Aorta (tissue), 5 donors: ENCODE results near the gene TEK. TPM values are rescaled to one million over a fixed set of nuclear protein-coding genes. Genes with fewer than 3 reads are reported as not detected.

Source experiments
- ATAC-seq: fragments of 200-7000 bp; cut with Tn5 transposase; one replicate; pipeline ENCODE4 v1.9.1; 2022; ENCODE audit warnings: moderate library complexity; ENCODE audit not compliant: low FRiP score
- DNase-seq, 2 donors: peaks; one replicate each; pipeline ENCODE4 v3.0.0-alpha.2; 2020
- H3K27ac ChIP-seq, 2 donors: one replicate each; pipeline ENCODE4 v1.5.1; 2013; ENCODE audit warnings: low read length in 2 of 2, mild to moderate bottlenecking in 2 of 2, moderate library complexity in 2 of 2, control low read depth in 1 of 2, inconsistent platforms in 1 of 2, low read depth in 1 of 2
- H3K27me3 ChIP-seq, 2 donors: one replicate each; pipeline ENCODE4 v1.6.1; 2013; ENCODE audit warnings: control low read depth in 1 of 2, low read length in 1 of 2, mild to moderate bottlenecking in 1 of 2, moderate library complexity in 1 of 2; ENCODE audit not compliant: insufficient read depth in 2 of 2, control insufficient read depth in 1 of 2
- H3K36me3 ChIP-seq, 2 donors: one replicate each; pipeline ENCODE4 v1.6.1; 2013; ENCODE audit warnings: control low read depth in 1 of 2, low read length in 1 of 2, mild to moderate bottlenecking in 1 of 2; ENCODE audit not compliant: insufficient read depth in 2 of 2, control insufficient read depth in 1 of 2
- H3K4me1 ChIP-seq, 2 donors: one replicate each; pipeline ENCODE4 v1.6.1; 2013; ENCODE audit warnings: low read length in 2 of 2, control low read depth in 1 of 2, mild to moderate bottlenecking in 1 of 2, moderate library complexity in 1 of 2; ENCODE audit not compliant: insufficient read depth in 2 of 2, control insufficient read depth in 1 of 2
- H3K4me3 ChIP-seq, 2 donors: one replicate each; pipeline ENCODE4 v1.5.1; 2013; ENCODE audit warnings: low read length in 2 of 2, control low read depth in 1 of 2, mild to moderate bottlenecking in 1 of 2
- H3K9me3 ChIP-seq: one replicate; pipeline ENCODE4 v1.6.1; 2013; ENCODE audit warnings: mild to moderate bottlenecking, low read length; ENCODE audit not compliant: control insufficient read depth
- WGBS, 2 donors: extraction: QIAGEN DNeasy Blood & Tissue Kit; methylation state at CpG; one replicate each; pipeline ENCODE4 v1.1.7; 2013; 5-methylcytosine and 5-hydroxymethylcytosine counted together
- intact Hi-C, 2 donors: fragments of 100-400 bp; cut with DNase I; formaldehyde crosslinking; loops; one replicate each; pipeline versions ENCODE4 v1.14.2 to v1.15.0; 2022
- polyA plus RNA-seq, 2 donors: library from polyadenylated mRNA; stranded (reverse); fragments of 200-250 nt; gene quantifications; one replicate each; pipeline ENCODE4 v1.2.3, GENCODE V29; 2013
- total RNA-seq, 2 donors: library from RNA; stranded (reverse); fragmentation: NEBNext Ultra II Directional; extraction: Animal tissue kit (Norgen Biotek cat#: 25700); gene quantifications; one replicate each; pipeline ENCODE4 v1.2.1, GENCODE V29; 2021
- donor health status: healthy with polysubstance abuse.
- donor health status: Bipolar disorder and iron deficiency.
- donor health status: DM: no; HTN: no; CAD: no.
- donor health status: DM: no; HTN: no; CAD: no.
- donor health status: DM: yes; HTN: yes; CAD: no.

The TEK gene
- total and polyA plus RNA-seq, 4 donors: 1.5 to 26.0 (median 10.0) TPM

- intact Hi-C loops: loop anchor here (5.0 to 10.0 kb wide), 2 partner anchors 40 to 158 kb away; no protein-coding TSS in a partner anchor
- Histone ChIP-seq H3K36me3 (no peaks in the 10 kb centered on the region), H3K27ac (peak overlapping the region; percentile 94 to 95), H3K4me1 (peaks cover 6 to 11% of the 10 kb centered on the region in 2 donors), H3K4me3 (peak overlapping the region in 1 of 2 donors; percentile 2), H3K27me3 (no peaks in the 10 kb centered on the region), H3K9me3 (no peaks in the 10 kb centered on the region)
- WGBS, 2 donors: 4 to 5% methylated on average over 10 of the region's 10 CpGs
- ATAC-seq (peak; percentile 39), DNase-seq (peak in 1 of 2 donors; percentile 48)
Observed at GRCh38 chr9:27192291-27192960, 83.4 kb downstream of the TEK start.

- Histone ChIP-seq H3K9me3 (no peaks in the 10 kb centered on the region), H3K4me3 (no peak overlapping the region), H3K36me3 (peaks cover 0 to 3% of the 10 kb centered on the region in 2 donors), H3K4me1 (peaks cover 6 to 11% of the 10 kb centered on the region in 2 donors), H3K27ac (peak overlapping the region in 1 of 2 donors; percentile 51), H3K27me3 (no peaks in the 10 kb centered on the region)
- ATAC-seq (no peak), DNase-seq (no peak)
- intact Hi-C loops: loop anchor here (5.0 to 10.0 kb wide), 2 partner anchors 42 to 159 kb away; no protein-coding TSS in a partner anchor
- WGBS, 2 donors: 90 to 96% methylated on average over 1 of the region's 1 CpG
Observed at GRCh38 chr9:27193886-27194285, 84.9 kb downstream of the TEK start.

GRCh38 chr9:27194401-27195091, 85.5 kb downstream of the TEK start:
- WGBS, 2 donors: 24 to 41% methylated on average over 5 of the region's 5 CpGs

GRCh38 chr9:27195191-27195590, 86.2 kb downstream of the TEK start:
- Histone ChIP-seq H3K4me1 (peaks cover 6 to 11% of the 10 kb centered on the region in 2 donors), H3K4me3 (no peak overlapping the region), H3K27ac (peak overlapping the region; percentile 34 to 51), H3K36me3 (peaks cover 0 to 4% of the 10 kb centered on the region in 2 donors), H3K9me3 (no peaks in the 10 kb centered on the region), H3K27me3 (no peaks in the 10 kb centered on the region)
- DNase-seq (no peak), ATAC-seq (no peak)
- intact Hi-C loops: loop anchor here in 1 of 2 donors (10.0 kb wide), 1 partner anchor 160 kb away; no protein-coding TSS in a partner anchor
- 81 to 86% methylated on average over 3 of the region's 3 CpGs for WGBS, 2 donors

More at GRCh38 chr9:27194401-27195091, 85.5 kb downstream of the TEK start:
- peak overlapping the region; percentile 37 to 51 for H3K27ac ChIP-seq
- ATAC-seq (peak; percentile 73), DNase-seq (peak in 1 of 2 donors; percentile 47)
- H3K4me3 ChIP-seq: no peak overlapping the region
- H3K36me3 ChIP-seq: peaks cover 0 to 4% of the 10 kb centered on the region in 2 donors
- peaks cover 6 to 11% of the 10 kb centered on the region in 2 donors for H3K4me1 ChIP-seq
- H3K27me3 ChIP-seq: no peaks in the 10 kb centered on the region
- intact Hi-C loops: loop anchor here (5.0 to 10.0 kb wide), 2 partner anchors 42 to 160 kb away; no protein-coding TSS in a partner anchor
- no peaks in the 10 kb centered on the region for H3K9me3 ChIP-seq

GRCh38 chr9:27196383-27196782, 87.4 kb downstream of the TEK start:
- 91 to 96% methylated on average over 3 of the region's 3 CpGs for WGBS, 2 donors
- no peak overlapping the region for H3K4me3 ChIP-seq
- H3K27me3 ChIP-seq: no peaks in the 10 kb centered on the region
- H3K27ac ChIP-seq: no peak overlapping the region
- no peak for DNase-seq
- intact Hi-C loops: loop anchor here in 1 of 2 donors (10.0 kb wide), 1 partner anchor 162 kb away; no protein-coding TSS in a partner anchor
- ATAC-seq: no peak
- peaks cover 0 to 4% of the 10 kb centered on the region in 2 donors for H3K36me3 ChIP-seq
- H3K9me3 ChIP-seq: no peaks in the 10 kb centered on the region
- peaks cover 6 to 11% of the 10 kb centered on the region in 2 donors for H3K4me1 ChIP-seq

- intact Hi-C loops: loop anchor here in 1 of 2 donors (10.0 kb wide), 1 partner anchor 163 kb away; no protein-coding TSS in a partner anchor
- DNase-seq (no peak), ATAC-seq (no peak)
- no peak overlapping the region for H3K4me3 ChIP-seq
- H3K27ac ChIP-seq: no peak overlapping the region
- H3K9me3 ChIP-seq: no peaks in the 10 kb centered on the region
- H3K4me1 ChIP-seq: peaks cover 4 to 9% of the 10 kb centered on the region in 2 donors
- peaks cover 4 to 5% of the 10 kb centered on the region in 2 donors for H3K36me3 ChIP-seq
- H3K27me3 ChIP-seq: no peaks in the 10 kb centered on the region
Observed at GRCh38 chr9:27198190-27198589, 89.2 kb downstream of the TEK start.

- no peak for ATAC-seq
- Histone ChIP-seq H3K9me3 (no peaks in the 10 kb centered on the region), H3K4me3 (no peak overlapping the region), H3K27me3 (no peaks in the 10 kb centered on the region), H3K4me1 (peaks cover 0 to 6% of the 10 kb centered on the region in 2 donors), H3K27ac (peak overlapping the region in 1 of 2 donors; percentile 57), H3K36me3 (peaks cover 4 to 5% of the 10 kb centered on the region in 2 donors)
- WGBS, 2 donors: 93 to 96% methylated on average over 2 of the region's 2 CpGs
- intact Hi-C loops: no loop called here
- DNase-seq: no peak
Observed at GRCh38 chr9:27202056-27202455, 93.0 kb downstream of the TEK start.

GRCh38 chr9:27203783-27204182, 94.8 kb downstream of the TEK start:
- no peaks in the 10 kb centered on the region for H3K27me3 ChIP-seq
- ATAC-seq: no peak
- H3K4me3 ChIP-seq: no peak overlapping the region
- WGBS, 2 donors: 10 to 15% methylated on average over 3 of the region's 3 CpGs
- H3K9me3 ChIP-seq: no peaks in the 10 kb centered on the region
- peaks cover 4 to 5% of the 10 kb centered on the region in 2 donors for H3K36me3 ChIP-seq
- H3K4me1 ChIP-seq: peaks cover 0 to 6% of the 10 kb centered on the region in 2 donors
- H3K27ac ChIP-seq: peak overlapping the region; percentile 51 to 67
- no peak for DNase-seq
- intact Hi-C loops: no loop called here
